Left lobe of liver (tissue), 2 donors: ENCODE data around the gene CFAP46. TPM values are rescaled to one million over a fixed set of nuclear protein-coding genes. Genes with fewer than 3 reads are reported as not detected.
"Not testable (repeated sequence)": the region's sequence is repeated elsewhere in the genome, so short reads cannot be mapped to it uniquely, and the experiment has no call there.

Experiments
- ATAC-seq: fragments of 200-7000 bp; cut with Tn5 transposase; one replicate; pipeline ENCODE4 v1.9.1; 2020; ENCODE audit warnings: mild to moderate bottlenecking, moderate library complexity
- DNase-seq: peaks from one replicate; pipeline ENCODE4 v3.0.0-alpha.2; 2020; ENCODE audit warnings: low spot score
- total RNA-seq: library from RNA; stranded (reverse); gene quantifications from one replicate; pipeline ENCODE4 v1.2.1, GENCODE V29; 2021
- donor health status: DM: no; HTN: no; CAD: no; lungs with moderate emphysema.
- donor health status: DM: no; HTN: yes; CAD: no.

CFAP46 gene
- total RNA-seq, 1 donor from 2014 or later, result 0.08 TPM

DNA sequence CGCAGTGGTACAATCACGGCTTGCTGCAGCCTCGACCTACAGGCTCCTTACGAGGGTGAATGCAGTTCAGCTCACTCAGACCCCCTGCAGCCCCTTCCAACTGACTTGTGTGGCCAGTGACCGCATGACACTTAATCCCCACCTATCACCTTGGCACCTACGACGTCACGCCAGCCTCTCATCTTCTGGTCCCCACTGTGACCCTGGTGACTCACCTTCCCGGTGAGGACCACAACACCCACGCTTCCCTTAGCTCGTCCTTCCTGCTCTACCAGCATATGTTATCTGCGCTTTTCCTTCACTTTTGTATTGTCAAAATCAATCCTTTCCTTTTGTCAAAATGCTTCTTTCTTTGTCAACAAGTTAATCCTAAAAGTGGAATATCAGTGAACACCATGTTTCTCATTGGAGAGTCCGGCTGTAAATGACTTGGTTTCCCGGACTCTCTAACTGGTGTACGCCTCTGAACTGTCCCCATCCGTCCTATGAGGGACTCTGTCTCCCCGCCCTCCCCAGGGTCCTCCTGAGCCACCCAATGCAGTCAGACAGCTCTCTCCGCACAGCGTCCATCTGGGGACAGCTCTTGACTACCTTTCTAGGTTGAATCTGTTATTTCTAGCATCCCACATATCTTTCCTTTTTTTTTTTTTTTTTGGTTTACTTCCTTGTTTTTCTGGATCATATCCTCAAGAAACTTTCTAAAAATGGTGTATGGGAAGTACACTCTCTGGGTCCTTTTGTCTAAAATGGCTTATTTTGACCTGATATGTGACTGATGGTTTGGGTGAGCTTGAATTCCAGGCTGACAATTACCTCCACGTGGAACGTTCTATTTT lies 37.3 kb downstream of the CFAP46 start:
- DNase-seq (no peak), ATAC-seq (no peak)

DNA sequence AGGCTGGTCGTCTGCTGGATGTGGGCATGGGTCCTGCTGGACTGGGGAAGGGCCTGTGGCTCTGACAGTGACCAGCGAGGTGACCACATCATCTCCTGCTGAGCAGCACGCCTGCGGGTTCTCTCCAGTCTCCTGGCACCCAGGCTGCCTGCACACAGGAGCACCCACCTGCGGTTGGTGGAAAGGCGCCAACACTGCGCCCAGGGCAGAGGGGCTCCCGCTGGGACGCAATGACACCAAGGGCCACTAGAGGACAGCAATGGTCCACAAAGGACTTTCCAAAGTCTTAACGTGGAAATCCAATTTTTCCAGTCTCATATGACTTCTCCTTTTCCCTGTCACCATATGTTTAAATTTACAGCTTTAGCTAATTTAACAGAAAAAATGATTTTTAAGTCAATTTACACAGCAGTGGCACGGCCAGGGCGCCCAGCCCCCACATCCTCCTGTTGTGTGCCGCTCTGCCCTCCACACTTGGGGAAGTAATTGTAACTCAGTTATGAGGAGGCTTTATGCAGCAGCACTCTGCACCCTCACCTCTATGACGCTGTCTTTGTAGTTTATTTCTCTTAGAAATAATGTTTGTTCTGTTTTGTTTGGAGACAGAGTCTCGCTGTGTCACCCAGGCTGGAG lies 38.1 kb downstream of the CFAP46 start:
- peak; percentile 79 for ATAC-seq
- no peak for DNase-seq

DNA sequence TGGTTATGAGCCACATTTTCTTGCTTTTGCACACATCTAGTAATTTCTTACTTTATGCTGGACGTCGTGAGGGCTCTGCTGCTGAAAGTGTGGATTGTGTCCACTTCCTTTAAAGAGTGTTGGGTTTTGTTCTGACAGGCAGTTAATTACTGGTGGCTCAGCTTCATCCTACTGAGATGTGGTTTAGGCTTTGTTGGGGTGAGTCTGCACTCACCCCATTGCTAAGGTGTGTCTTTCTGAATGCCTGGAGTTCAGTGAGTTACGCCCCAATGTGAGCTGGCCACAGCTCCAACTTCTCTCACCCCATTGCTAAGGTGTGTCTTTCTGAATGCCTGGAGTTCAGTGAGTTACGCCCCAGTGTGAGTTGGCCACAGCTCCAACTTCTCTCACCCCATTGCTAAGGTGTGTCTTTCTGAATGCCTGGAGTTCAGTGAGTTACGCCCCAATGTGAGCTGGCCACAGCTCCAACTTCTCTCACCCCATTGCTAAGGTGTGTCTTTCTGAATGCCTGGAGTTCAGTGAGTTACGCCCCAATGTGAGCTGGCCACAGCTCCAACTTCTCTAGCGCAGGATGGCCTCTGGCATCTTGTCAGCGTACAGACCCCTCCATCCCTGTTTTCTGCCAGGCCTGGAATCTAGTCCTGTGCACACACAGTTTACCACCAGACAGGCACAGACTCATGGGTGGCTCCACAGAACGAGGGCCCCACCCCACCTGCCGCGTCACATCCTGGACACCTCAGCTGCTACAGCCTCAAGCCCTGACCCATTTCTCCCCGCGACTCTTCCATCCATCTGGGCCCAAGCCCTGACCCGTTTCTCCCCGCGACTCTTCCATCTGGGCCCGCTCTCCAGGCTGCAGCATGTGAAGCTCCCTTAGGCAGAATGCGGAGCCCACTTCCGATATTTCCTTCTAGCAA lies 39.5 kb downstream of the CFAP46 start:
- not testable (repeated sequence) for DNase-seq, ATAC-seq

DNA sequence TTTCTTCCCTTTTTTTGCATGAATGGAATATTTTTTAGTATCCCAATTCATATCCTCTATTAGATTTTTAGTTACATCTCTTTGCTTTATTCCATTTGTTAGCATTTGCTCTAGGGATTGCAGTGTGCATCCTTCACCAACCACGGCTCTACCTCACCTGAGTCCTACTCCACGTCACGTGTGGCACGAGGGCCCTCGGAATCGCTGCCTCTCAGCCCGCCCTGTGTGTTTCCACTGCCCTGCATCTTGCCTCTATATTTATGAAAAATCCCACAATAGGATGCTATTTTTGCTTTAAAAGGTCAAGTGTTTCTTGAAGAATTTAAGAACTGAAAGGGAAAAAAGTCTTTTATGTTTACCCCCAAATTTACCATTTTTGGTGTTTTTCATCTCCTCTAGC lies 41.0 kb downstream of the CFAP46 start:
- ATAC-seq, result no peak

DNA sequence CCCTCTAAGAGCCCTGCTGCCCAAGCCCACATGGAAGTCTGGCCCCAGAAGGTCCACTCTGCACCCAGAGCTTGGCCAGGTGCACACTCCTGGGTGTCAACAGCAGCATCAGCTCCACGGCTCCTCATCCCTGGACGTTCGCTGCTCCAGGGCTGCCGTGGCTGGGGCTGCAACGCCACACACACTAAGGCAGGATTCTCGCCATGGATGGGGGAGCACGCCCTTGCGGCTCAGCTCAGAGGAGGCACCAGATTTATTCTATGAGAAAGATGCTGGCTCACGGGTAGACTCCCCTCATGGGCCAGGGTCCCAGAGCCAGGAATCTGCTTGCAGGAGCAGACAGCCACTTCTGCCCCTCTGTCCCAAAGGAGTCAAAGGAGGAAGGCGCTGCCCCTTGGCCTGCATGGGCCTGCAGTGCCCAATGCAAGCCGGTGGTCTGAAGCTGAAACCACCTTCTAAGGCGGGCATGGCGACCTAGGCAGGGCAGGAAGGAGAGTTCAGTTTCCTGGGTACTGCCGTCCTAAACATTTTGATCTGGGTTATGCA lies 42.1 kb downstream of the CFAP46 start:
- ATAC-seq (no peak), DNase-seq (no peak)

More for the DNA sequence above, 41.0 kb downstream of the CFAP46 start:
- no peak for DNase-seq

DNA sequence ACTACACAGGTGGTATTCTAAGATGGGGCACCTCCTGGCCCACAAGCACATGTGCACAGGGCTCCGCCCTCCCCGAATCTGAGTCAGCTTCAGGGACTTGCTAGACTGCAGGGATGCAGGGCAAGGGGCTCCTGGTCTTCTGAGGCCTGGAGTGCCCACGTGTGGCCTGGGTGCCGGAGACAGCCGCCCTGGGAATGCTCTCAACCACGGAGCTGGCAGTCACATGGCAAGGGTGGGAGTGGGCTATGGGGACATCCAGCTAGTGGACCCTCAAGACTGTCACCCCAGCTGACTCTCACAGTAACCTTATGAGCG lies 42.7 kb downstream of the CFAP46 start:
- no peak for ATAC-seq
- no peak for DNase-seq

DNA sequence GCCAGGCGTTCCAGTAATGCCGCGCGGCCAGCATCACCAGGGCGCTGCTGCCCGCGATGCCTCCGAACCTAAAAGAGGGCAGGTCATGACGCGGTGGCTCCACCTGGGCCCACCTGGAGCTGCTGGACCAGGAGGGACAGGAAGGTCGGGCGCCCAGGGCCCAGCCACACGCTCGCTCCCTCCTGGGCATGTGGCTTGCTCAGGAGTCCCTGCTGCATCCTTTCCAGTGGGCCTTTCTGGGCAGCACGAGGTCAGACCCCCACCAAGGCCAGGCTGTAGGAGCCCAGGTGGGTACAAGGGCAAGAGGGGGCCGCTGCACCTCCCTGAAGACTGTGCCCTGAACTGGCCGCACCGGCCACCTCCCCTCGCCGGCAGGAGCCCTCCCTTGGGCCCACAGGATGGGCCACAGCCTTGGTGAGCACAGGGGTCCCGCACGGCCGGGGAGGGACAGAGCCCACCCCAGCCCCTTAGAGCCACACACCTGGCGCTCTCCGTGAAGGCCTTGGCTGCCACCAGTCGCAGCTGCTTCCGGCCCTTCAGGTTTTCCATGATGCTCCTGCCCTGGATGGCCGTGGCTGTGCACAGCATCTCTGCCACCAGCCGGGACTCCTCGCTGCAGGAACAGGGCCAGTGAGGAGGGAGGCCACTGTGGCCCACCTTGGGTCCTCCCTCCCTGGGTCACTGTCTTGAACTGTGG lies 43.2 kb downstream of the CFAP46 start:
- ATAC-seq, result no peak
- DNase-seq, result no peak

DNA sequence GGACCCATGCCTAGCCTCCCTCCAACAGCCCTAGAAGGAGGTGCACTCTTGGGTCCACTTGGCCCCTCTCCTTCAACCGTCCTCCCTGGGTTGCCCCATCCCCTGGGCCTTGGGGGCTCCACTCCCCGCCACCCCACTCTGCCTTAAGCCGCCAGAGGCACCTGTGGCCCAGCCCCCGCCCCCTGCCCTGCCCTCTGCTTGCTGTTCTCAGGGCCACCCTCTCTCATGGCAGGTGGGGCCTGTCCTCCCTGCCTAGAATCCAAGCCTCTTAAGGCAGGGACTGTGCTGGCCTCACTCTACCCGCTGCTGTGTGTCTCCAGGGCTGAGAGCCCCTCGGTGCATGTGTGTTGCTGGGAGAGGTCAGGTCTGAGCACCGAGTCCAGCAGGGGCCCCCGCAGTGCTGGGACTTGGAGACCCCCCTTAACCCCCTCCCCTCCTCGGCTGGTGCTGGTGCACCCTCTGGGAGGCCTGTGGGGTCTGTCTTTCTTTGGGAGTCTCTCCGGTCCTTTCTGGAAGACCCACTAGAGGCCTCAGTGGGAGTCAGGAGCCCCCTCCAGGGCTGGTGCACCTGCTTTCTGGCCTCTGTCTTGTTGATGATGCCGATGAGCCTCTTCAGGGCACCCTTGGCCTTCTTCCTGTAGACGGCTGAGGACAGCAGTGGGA lies 43.8 kb downstream of the CFAP46 start:
- DNase-seq, result no peak
- ATAC-seq, result no peak

DNA sequence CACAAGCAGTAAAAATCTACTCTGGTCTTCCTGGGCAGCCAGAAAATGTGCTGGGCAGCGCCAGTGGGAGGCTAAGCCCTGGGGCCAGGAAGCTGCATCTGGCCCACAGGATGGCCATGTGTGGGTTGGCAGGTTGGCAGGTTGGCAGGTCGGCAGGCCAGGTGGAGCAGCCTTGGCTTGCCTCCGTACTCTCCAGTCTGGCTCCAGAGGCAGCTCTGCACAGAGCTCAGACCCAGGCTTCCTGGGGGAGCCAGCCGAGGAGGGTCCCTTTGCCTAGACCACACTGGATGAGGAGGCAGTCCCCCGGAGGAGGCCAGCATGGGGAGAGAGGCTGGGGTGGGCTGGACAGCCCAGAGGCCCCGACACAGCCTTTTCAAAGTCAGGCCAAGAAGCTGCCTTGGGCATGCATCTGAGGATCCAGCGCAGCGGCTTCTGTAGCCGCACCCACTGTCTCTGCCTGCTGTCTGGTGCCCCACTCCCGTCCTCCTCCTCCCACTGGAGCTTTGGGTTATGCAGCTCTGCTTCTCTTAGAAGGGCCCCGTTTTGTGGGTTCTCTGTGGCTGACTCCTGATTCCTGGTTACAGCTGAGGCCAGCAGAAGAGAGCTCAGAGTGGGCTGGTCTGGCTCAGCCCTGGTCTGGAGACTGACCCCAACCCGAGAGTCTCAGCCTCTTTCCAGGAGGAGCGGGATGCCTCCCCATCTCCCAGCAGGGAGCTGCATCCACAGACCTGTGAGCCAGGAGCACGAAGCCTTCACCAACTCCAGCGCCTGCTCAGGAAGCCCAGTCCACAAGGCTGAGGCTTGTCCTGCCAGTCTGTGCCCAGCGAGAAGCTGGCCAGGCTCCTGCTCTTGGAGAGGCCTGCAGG lies 44.6 kb downstream of the CFAP46 start:
- DNase-seq, result no peak
- no peak for ATAC-seq

DNA sequence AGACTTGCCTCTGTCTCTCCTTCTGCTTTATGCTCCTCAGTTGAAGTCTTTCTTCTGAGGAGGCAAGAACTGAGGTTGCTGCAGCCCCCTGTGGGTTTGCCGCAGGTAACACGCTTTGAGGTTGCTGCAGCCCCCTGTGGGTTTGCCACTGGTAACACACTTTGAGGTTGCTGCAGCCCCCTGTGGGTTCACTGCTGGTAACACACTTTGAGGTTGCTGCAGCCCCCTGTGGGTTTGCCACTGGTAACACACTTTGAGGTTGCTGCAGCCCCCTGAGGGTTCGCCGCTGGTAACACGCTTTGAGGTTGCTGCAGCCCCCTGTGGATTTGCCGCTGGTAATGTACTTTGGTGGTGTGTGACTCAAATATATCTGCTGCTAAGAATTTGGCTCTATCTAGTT lies 48.6 kb downstream of the CFAP46 start:
- ATAC-seq, DNase-seq: not testable (repeated sequence)

DNA sequence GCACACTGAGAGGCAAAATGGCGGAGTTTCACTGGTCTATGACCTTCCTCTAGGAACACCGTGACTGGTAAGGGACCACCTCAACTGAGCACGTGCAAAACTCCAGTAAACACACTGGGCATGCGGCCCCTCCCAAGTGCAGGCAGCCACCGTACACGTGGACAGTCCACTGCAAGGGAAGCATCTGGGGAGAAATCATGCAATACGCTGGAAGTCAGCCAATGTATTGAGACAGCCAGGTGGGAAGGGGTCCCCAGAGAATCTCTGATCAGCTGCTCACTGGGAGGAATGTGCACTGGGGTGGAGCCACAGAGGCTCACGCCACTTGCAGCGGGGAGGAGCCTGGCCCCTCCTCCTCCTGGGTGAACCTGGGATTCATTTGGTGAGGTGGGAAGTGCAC lies 49.3 kb downstream of the CFAP46 start:
- ATAC-seq, result no peak
- DNase-seq, result no peak

DNA sequence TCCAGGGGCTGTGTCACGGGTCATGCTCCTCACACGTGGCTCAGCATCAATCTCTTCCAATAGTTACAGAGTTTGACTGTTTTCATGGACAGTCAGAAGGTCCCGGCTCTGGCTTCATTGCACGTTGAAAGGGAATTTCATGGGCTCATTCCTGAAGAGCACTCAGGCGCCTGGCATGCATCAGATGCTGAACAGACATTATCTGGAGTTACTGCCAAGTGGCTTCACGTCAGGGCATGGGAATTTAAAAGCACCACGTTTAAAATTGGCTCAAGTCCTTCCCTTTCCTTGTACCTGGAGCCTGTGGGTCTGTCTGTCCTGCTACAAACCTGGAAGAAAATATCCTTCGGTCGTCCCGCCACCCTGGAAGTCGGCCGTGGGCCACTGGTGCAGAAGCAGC lies 50.4 kb downstream of the CFAP46 start:
- DNase-seq (no peak), ATAC-seq (no peak)

DNA sequence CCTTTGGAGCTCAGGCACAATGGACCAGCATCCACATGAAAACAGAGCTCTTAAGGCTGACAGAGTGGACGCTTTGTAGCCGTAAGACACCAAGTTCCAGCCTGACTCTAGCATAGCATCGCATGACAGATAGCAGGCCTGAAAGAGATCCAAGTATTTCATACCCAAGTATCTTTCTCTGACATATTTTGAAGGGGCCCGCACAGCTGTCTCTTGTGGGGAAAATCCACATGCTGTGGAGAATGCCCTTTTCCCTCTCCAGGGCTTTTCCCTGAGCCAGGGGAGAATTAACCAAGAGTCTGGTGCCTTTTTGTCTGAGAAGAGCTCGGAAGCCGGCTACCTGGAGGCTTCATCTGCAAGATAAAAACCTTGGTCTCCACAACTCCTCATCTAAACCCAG lies 51.0 kb downstream of the CFAP46 start:
- DNase-seq, result no peak
- no peak for ATAC-seq

DNA sequence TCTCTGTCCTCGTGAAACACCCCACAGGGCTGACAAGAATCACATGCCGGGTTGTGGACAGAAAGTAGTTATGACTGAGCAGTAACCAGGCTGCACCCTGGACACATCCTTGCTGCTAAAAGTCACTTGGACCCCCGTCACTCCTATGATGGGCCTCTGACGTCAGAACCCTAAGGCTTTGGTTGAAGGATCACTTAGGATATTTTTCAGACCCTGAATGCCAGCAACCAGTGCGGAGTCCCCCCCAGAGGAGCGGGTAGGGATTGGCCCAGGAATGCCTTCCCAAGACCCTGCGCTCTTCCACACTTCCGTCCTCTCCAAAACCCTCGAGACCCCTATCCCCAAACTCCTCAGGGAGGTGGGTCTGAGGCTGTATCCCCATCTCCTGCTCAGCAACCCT lies 52.1 kb downstream of the CFAP46 start:
- DNase-seq (no peak), ATAC-seq (no peak)

DNA sequence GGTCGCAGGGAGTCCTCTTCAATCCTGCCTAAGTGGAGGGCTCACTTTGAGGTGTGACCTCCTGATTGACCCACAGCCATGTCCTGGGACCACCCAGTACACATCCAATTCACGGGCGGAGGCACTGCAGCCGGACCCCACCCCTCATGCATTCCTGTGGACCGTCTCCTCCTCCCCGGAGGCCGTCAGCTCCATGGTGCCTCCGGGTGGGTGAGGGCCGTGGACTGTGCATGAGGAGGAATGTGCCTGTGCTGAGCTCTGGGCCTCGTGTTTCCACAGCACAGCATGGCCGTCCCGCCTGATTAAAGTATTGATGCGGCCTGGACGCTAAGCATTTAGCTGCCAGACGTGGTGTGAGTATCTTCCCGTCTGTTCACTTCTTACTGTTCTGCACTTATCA lies 52.8 kb downstream of the CFAP46 start:
- no peak for ATAC-seq
- no peak for DNase-seq

DNA sequence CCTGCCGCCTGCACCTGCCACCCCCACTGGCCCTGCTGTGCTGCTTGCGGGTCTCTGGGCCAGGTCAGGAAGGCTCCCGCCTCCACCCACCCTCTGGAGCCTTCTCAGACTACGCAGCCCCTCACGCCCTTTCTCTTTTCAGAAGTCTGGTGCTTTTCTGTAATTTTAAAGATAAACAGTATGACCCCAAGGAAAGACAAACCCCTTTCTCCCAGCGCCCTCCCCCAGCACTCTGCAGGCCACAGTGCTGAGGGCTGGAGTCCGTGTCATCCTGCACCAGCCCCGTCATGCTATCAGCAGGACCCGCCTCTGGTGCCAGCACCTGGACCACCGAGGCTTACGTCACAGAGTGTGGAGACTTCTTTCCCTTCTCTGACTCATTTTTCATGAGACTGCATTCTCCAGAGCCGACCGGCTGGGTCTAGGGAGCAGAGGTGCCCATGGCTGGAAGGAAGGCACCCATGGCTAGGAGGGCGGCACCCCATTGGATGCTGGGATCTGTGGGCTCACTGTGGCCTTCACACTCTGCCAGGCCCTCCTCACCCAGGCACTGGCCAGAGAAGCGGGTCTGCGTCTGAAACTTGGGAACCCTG lies 53.4 kb downstream of the CFAP46 start:
- no peak for DNase-seq

DNA sequence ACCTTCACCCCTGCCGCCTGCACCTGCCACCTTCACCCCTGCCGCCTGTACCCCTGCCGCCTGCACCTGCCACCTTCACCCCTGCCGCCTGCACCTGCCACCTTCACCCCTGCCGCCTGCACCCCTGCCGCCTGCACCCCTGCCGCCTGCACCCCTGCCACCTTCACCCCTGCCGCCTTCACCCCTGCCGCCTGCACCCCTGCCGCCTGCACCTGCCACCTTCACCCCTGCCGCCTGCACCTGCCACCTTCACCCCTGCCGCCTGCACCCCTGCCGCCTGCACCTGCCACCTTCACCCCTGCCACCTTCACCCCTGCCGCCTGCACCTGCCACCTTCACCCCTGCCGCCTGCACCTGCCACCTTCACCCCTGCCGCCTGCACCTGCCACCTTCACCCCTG lies 53.9 kb downstream of the CFAP46 start:
- not testable (repeated sequence) for ATAC-seq, DNase-seq

More for the DNA sequence above, 53.4 kb downstream of the CFAP46 start:
- ATAC-seq, result no peak

DNA sequence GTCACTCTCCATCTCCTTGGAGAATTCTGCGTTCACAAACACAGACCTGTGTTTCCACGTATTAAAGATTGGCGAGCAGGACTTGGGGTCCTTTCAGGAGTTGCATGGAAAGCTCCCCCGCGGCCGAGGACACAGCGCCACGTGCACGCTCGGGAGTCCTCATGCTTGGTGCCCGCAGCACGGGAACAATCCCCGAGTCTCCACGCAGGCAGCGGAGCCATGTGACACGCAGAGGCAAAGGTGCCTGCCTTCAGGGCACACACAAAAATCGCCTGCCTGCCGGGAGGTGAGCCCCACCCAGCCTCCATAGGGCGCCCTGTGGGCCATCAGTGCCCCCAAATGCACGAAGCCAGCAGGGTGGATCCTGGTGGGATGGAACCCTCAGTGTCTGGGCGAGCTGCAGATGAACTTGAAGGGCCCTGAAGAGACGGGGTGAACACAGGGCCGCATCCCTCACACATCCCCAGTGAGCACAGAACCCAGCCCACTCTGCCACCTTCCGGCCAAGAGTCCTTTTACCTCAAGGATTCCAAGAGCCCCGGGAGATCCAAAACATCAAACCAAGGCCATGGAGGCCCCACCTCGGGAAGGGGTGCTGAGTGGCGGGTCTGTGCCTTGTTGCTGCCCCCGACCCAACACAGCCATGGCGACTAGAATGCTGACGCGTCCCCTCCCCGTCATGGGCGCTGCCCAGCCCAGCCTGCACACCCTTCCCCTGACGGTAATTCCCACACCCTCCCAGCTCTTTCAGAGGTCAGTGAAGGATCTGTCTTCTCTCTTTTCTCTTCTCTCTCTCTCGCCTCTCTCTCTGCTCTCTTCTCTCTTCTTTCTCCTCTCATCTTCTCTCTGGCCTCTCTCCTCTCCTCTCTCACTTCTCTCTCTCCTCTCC lies 55.9 kb downstream of the CFAP46 start:
- DNase-seq (no peak), ATAC-seq (no peak)
